Inferior parietal cortex (tissue), 1 donor: ENCODE results near the gene GALNT11.
A peak's percentile ranks its signal among the peaks of the same experiment; 100 is the strongest.

Source experiments
- DNase-seq: peaks from one replicate; pipeline ENCODE4 v3.0.0-alpha.2; 2016; ENCODE audit errors: extremely low spot score

The GALNT11 gene

GRCh38 chr7:152117356-152117755 lies 91.9 kb downstream of the GALNT11 start:
- no peak for DNase-seq

- no peak for DNase-seq
Measured at GRCh38 chr7:152120210-152120609, 94.7 kb downstream of the GALNT11 start.

GRCh38 chr7:152120776-152121175 lies 95.3 kb downstream of the GALNT11 start:
- DNase-seq: no peak

GRCh38 chr7:152121432-152121831 lies 96.0 kb downstream of the GALNT11 start:
- no peak for DNase-seq

GRCh38 chr7:152122540-152122939 lies 97.1 kb downstream of the GALNT11 start:
- DNase-seq: no peak

- no peak for DNase-seq
Measured at GRCh38 chr7:152126741-152127140, 101.3 kb downstream of the GALNT11 start.

GRCh38 chr7:152127229-152127628 lies 101.8 kb downstream of the GALNT11 start:
- DNase-seq: no peak

- no peak for DNase-seq
Measured at GRCh38 chr7:152128252-152128651, 102.8 kb downstream of the GALNT11 start.

- no peak for DNase-seq
Measured at GRCh38 chr7:152128741-152129461, 103.4 kb downstream of the GALNT11 start.

GRCh38 chr7:152129682-152130081 lies 104.2 kb downstream of the GALNT11 start:
- no peak for DNase-seq

GRCh38 chr7:152130658-152131590 lies 105.5 kb downstream of the GALNT11 start:
- DNase-seq: no peak

GRCh38 chr7:152131981-152132494 lies 106.6 kb downstream of the GALNT11 start:
- DNase-seq: no peak

GRCh38 chr7:152132812-152133211 lies 107.3 kb downstream of the GALNT11 start:
- no peak for DNase-seq

GRCh38 chr7:152133804-152134203 lies 108.3 kb downstream of the GALNT11 start:
- DNase-seq: no peak

- DNase-seq: no peak
Measured at GRCh38 chr7:152136686-152137085, 111.2 kb downstream of the GALNT11 start.

GRCh38 chr7:152137476-152138025 lies 112.1 kb downstream of the GALNT11 start:
- no peak for DNase-seq

- no peak for DNase-seq
Measured at GRCh38 chr7:152140067-152140466, 114.6 kb downstream of the GALNT11 start.

GRCh38 chr7:152140560-152140959 lies 115.1 kb downstream of the GALNT11 start:
- DNase-seq: no peak

- DNase-seq: no peak
Measured at GRCh38 chr7:152142976-152143595, 117.6 kb downstream of the GALNT11 start.

GRCh38 chr7:152144557-152145245 lies 119.2 kb downstream of the GALNT11 start:
- DNase-seq: no peak

GRCh38 chr7:152145853-152146466 lies 120.5 kb downstream of the GALNT11 start:
- peak; percentile 59 for DNase-seq
